ENCODE measurements around the gene TCEAL8. TPM values are rescaled to one million over a fixed set of nuclear protein-coding genes. Genes with fewer than 3 reads are reported as not detected.
A peak's percentile ranks its signal among the peaks of the same experiment; 100 is the strongest.

Gene TCEAL8
- total RNA-seq, 1 donor from 2014 or later: 99.8 TPM

- peak; percentile 65 for DNase-seq
Observed at GRCh38 chrX:103214870-103215424, 40.0 kb downstream of the TCEAL8 start, which contains the start of gene BEX4. Gene BEX4 (plus strand): TSS chrX:103215108. CDS start chrX:103216154, 1,046 bp downstream.

- no peak for DNase-seq
Observed at GRCh38 chrX:103212749-103213457, 42.1 kb downstream of the TCEAL8 start.

- no peak for DNase-seq
Observed at GRCh38 chrX:103211012-103211715, 43.8 kb downstream of the TCEAL8 start.

- no peak for DNase-seq
Observed at GRCh38 chrX:103210056-103210455, 44.9 kb downstream of the TCEAL8 start.

Other genes with a start within 250 kb of the TCEAL8 start
- gene BEX1, start 191.0 kb downstream of the TCEAL8 start, total RNA-seq: 103 TPM
- not detected for gene NXF3, start 162.0 kb downstream of the TCEAL8 start, total RNA-seq
- 98.1 TPM for gene BEX4, start 40.0 kb downstream of the TCEAL8 start, total RNA-seq
- gene TCEAL5, start 21.6 kb upstream of the TCEAL8 start, total RNA-seq: 7.2 TPM
- gene BEX2, start 55.8 kb upstream of the TCEAL8 start, total RNA-seq: 101 TPM
- gene TCEAL7, start 75.1 kb upstream of the TCEAL8 start, total RNA-seq: 86.6 TPM
- 36.5 TPM for gene TCEAL9, start 101.4 kb upstream of the TCEAL8 start, total RNA-seq
- 138 TPM for gene BEX3, start 121.4 kb upstream of the TCEAL8 start, total RNA-seq

Measured in occipital lobe (tissue), 2 donors.